Common myeloid progenitor, CD34-positive (primary cell): ENCODE data around the gene PXMP4.

ENCODE experiments used
- CTCF ChIA-PET: fragments of 350-600 bp; sonication (Branson Sonifier 250); formaldehyde crosslinking; loops from one replicate; lab custom pipeline; 2021; ENCODE audit warnings: antibody characterized with exemption; lab: Charles Lee
- POLR2A ChIA-PET: fragments of 350-600 bp; sonication (Branson Sonifier 250); formaldehyde crosslinking; loops from one replicate; lab custom pipeline; 2021; ENCODE audit warnings: antibody characterized with exemption; lab: Charles Lee
- DNase-seq, 3 donors: peaks; one replicate each; pipeline versions ENCODE4 v3.0.0 to v3.0.0-alpha.2; 2013
- H3K27ac ChIP-seq, 2 experiments: 1 replicate in 1 of 2; 2 replicates in 1 of 2; pipeline ENCODE4 v1.7.0; 2013; ENCODE audit warnings: inconsistent platforms in 2 of 2, low read length in 2 of 2, mild to moderate bottlenecking in 2 of 2, low read depth in 1 of 2, moderate library complexity in 1 of 2; ENCODE audit not compliant: severe bottlenecking in 2 of 2, insufficient read depth in 1 of 2, poor library complexity in 1 of 2
- H3K27me3 ChIP-seq, 5 experiments: replicated peaks in 2 of 5; 1 replicate in 3 of 5; 2 replicates in 2 of 5; pipeline versions ENCODE4 v1.6.1 to v1.7.0; 2013; ENCODE audit warnings: low read length in 4 of 5, mild to moderate bottlenecking in 2 of 5, moderate library complexity in 2 of 5, inconsistent platforms in 1 of 5; ENCODE audit not compliant: insufficient read depth in 5 of 5, control insufficient read depth in 4 of 5
- H3K36me3 ChIP-seq, 4 experiments: 1 replicate in 2 of 4; 2 replicates in 2 of 4; pipeline versions ENCODE4 v1.6.1 to v1.7.0; 2013; ENCODE audit warnings: low read length in 3 of 4, control low read depth in 1 of 4, mild to moderate bottlenecking in 1 of 4; ENCODE audit not compliant: control insufficient read depth in 4 of 4, insufficient read depth in 4 of 4
- H3K4me1 ChIP-seq, 4 experiments: 1 replicate in 3 of 4; 2 replicates in 1 of 4; pipeline versions ENCODE4 v1.6.1 to v1.7.1; 2013; ENCODE audit warnings: low read length in 3 of 4, mild to moderate bottlenecking in 3 of 4, control low read depth in 1 of 4, inconsistent platforms in 1 of 4, moderate library complexity in 1 of 4; ENCODE audit not compliant: control insufficient read depth in 4 of 4, insufficient read depth in 4 of 4; ENCODE audit errors: control extremely low read depth in 1 of 4
- H3K4me3 ChIP-seq, 7 experiments: 1 replicate in 4 of 7; 2 replicates in 3 of 7; pipeline versions ENCODE4 v1.5.1 to v1.7.0; 2013; ENCODE audit warnings: mild to moderate bottlenecking in 7 of 7, low read length in 6 of 7, moderate library complexity in 6 of 7, inconsistent platforms in 2 of 7, low read depth in 2 of 7, control low read depth in 1 of 7; ENCODE audit not compliant: insufficient read depth in 4 of 7, control insufficient read depth in 1 of 7; ENCODE audit errors: extremely low read depth in 1 of 7
- H3K9me3 ChIP-seq, 5 experiments: 1 replicate in 4 of 5; 2 replicates in 1 of 5; pipeline versions ENCODE4 v1.6.1 to v1.7.1; 2013; ENCODE audit warnings: low read length in 4 of 5, mild to moderate bottlenecking in 2 of 5, inconsistent platforms in 1 of 5, low read depth in 1 of 5, moderate library complexity in 1 of 5; ENCODE audit not compliant: control insufficient read depth in 4 of 5, insufficient read depth in 2 of 5; ENCODE audit errors: control extremely low read depth in 1 of 5
- WGBS: methylation state at CpG from one replicate; pipeline ENCODE4 v1.1.5; 2013; ENCODE audit not compliant: insufficient coverage; 5-methylcytosine and 5-hydroxymethylcytosine counted together

PXMP4 gene

DNA sequence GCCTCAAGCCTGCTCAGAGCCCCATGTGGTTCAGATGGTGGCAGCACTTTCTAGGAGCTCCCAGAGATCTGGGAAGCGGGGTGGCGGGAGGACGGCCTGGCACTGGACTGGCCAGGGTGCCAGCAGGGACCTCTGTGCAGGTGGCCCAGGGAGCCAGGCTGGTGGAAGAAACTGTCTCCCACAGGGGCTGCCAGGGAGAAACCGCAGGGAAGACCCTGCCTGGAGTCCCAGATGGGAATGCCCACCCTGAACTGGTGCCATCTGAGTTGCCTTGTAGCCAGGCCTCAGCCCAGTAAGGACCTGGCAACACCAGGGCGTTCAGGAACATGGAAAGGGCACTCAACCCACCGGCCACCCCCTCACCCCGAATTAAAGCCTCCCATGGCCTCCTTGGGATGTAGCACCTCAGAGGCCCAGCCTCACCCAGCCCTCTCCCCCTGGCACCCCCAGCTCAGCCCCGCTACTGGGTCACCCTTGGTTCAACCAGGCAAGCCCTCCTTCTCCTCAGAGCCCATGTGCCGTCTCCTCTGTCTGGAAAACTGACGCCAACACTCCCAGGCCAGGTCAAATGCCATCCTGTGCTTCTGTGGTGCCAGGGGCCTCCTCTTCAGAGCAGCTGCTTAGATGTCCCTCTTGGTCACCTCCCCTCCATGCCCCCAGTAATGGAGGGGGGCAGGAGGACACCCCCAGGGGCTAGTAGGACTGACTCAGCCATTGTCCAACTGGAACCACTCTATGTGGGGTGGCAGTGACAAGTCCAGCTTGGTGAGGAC, 63.9 kb downstream of the PXMP4 start:
- Histone ChIP-seq H3K27me3 (no peaks in the 10 kb centered on the region), H3K4me3 (no peak overlapping the region), H3K4me1 (peaks cover 0 to 2% (median 0%) of the 10 kb centered on the region in 4 experiments), H3K27ac (no peak overlapping the region), H3K9me3 (no peaks in the 10 kb centered on the region), H3K36me3 (peaks cover 0 to 7% (median 0%) of the 10 kb centered on the region in 4 experiments)
- ChIA-PET POLR2A (no interaction called here), CTCF (interaction anchor here (1.4 to 8.2 kb wide), 2 partner anchors 10 to 19 kb away, joined by 3 to 86 read pairs; partner anchors contain the start of genes ACTL10 and C20orf144)
- no peak for DNase-seq
- 98% methylated on average over 9 of the region's 10 CpGs for WGBS

DNA sequence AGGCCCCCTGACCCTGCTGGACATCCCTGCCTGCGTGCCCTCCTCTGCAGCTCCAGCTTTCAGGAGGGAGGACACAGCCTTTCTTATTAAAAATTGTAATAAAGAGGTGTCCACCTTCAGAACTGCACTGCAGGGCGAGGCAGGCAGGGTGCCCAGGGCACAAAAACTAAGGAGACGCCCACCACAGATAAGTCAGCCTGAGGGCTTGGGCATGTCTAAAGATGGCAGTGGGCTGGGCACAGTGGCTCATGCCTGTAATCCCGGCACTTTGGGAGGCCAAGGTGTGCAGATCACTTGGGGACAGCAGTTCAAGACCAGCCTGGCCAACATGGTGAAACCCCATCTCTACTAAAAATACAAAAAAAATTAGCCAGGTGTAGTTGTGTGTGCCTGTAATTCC, 64.9 kb downstream of the PXMP4 start:
- POLR2A ChIA-PET: no interaction called here
- Histone ChIP-seq H3K36me3 (peaks cover 0 to 7% (median 0%) of the 10 kb centered on the region in 4 experiments), H3K27me3 (no peaks in the 10 kb centered on the region), H3K27ac (no peak overlapping the region), H3K9me3 (no peaks in the 10 kb centered on the region), H3K4me3 (no peak overlapping the region), H3K4me1 (peaks cover 0 to 2% (median 0%) of the 10 kb centered on the region in 4 experiments)
- WGBS: 93% methylated on average over 2 of the region's 4 CpGs
- CTCF ChIA-PET: interaction anchor here (1.4 to 8.2 kb wide), 3 partner anchors 11 to 198 kb away, joined by 3 to 86 read pairs (median 11); partner anchors contain the start of genes ACTL10 and C20orf144
- DNase-seq: no peak

DNA sequence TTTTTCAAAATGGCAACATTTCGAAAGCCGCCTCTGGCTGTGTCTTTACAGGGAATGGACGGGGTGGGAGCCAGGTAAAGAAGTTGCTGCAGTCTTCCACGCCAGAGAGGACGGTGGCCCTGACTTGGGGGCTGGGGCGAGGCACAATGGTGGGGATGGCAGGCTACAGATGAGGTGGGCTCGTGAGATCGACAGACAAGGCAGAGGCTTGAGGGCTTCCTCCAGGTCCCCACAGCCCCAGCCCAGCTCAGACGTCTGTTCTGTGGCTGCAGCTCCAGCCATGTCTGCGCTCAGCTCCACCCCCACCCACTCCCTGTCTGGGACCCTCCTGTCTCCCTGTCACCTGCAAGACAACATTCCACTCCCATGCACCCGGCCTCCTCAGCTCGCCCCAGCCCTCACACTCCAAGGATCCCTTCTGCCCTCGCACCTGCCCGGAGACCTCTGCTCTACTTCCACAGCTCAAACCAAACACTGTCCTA, 65.4 kb downstream of the PXMP4 start:
- H3K9me3 ChIP-seq: no peaks in the 10 kb centered on the region
- ChIA-PET CTCF (interaction anchor here (1.4 to 8.2 kb wide), 5 partner anchors 11 to 200 kb away, joined by 3 to 86 read pairs (median 3); partner anchors contain the start of genes ACTL10 and C20orf144), POLR2A (no interaction called here)
- H3K27ac ChIP-seq: no peak overlapping the region
- no peaks in the 10 kb centered on the region for H3K27me3 ChIP-seq
- 81% methylated on average over 11 of the region's 14 CpGs for WGBS
- H3K36me3 ChIP-seq: peaks cover 0 to 5% (median 0%) of the 10 kb centered on the region in 4 experiments
- DNase-seq: no peak
- no peak overlapping the region for H3K4me3 ChIP-seq
- peaks cover 0 to 2% (median 0%) of the 10 kb centered on the region in 4 experiments for H3K4me1 ChIP-seq

DNA sequence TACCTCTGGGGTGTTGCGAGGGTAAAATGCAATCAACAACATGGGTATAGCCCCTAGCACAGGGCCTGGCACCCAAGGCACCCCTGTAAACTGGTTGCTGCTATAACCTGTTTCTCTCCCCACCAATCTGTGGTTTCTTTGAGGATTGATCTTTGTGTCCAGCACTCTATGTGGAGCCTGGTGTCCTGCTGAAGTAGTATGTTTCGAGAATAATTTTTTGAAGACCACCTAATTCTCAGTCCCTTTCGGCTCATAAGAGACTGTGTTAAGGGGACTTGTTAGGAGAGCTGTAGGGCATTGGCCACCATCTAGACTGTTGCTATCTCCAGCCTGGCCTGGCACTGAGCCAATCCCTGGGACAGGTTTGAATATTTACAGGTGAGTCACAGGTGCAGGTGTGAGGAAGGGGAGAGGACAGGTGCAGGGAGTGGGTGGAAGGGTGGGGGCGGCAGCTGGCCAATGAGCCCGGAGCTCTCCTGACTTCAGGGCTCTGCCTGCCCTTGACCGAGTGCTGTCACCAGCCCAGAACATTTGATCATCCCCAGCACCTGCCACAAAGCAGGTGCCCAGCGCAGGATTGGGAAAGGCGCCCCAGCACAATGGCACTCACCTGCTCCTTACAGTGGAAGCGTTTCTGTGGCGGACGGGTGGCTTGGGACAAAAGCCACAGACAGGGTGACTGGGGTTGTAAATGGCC, 66.1 kb downstream of the PXMP4 start:
- no peak overlapping the region for H3K4me3 ChIP-seq
- H3K36me3 ChIP-seq: no peaks in the 10 kb centered on the region
- CTCF ChIA-PET: interaction anchor here (0.7 to 8.2 kb wide), 10 partner anchors 12 to 254 kb away, joined by 3 to 86 read pairs (median 3); partner anchors contain the start of genes ACTL10, C20orf144 and CDK5RAP1
- POLR2A ChIA-PET: interaction anchor here (1.2 kb wide), 1 partner anchor 13 kb away, joined by 6 read pairs; the partner anchor contains the start of gene ACTL10
- no peak for DNase-seq
- peaks cover 0 to 2% (median 0%) of the 10 kb centered on the region in 4 experiments for H3K4me1 ChIP-seq
- no peaks in the 10 kb centered on the region for H3K9me3 ChIP-seq
- no peak overlapping the region for H3K27ac ChIP-seq
- 91% methylated on average over 11 of the region's 11 CpGs for WGBS
- H3K27me3 ChIP-seq: no peaks in the 10 kb centered on the region

DNA sequence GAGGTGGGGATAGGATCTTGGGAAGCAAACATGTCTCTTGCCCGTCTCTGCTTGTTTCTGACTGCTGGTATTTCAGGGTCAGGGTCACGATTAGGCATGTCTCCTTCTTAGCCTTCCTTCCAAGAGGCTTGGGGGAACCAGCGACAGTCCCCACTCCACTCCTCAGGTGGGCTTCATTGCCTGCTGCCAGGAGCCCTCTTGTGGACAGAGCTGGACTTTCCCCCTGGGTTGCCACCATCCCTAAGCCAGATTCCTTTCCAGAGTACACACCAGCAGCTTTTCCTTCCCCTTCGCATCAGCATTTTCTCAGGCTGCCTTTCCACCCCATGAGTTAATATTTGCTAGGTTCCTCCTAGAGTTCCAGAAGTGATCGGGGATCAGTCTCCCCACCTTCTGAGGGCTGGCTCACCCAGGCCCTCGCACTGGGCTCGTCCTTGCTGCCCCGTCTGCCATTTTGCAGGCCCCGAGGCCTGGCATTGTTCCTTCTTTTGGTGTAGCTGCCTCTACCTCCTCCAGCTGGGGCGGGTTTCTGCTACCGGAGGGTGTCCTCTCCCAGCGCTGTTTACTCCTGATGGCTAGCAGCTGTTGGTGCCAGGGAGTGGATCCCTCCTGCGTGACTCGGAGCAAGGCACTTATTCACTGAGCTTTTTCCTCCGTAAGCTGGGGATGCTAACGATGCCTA, 66.8 kb downstream of the PXMP4 start:
- DNase-seq: peak; percentile 55 to 77 (median 70)
- 64% methylated on average over 15 of the region's 16 CpGs for WGBS
- H3K4me1 ChIP-seq: peaks cover 0 to 2% (median 0%) of the 10 kb centered on the region in 4 experiments
- H3K27ac ChIP-seq: no peak overlapping the region
- H3K9me3 ChIP-seq: no peaks in the 10 kb centered on the region
- H3K27me3 ChIP-seq: no peaks in the 10 kb centered on the region
- POLR2A ChIA-PET: interaction anchor here (1.2 kb wide), 1 partner anchor 14 kb away, joined by 6 read pairs; the partner anchor contains the start of gene ACTL10
- no peak overlapping the region for H3K4me3 ChIP-seq
- peaks cover 0 to 2% (median 0%) of the 10 kb centered on the region in 4 experiments for H3K36me3 ChIP-seq
- CTCF ChIA-PET: interaction anchor here (0.7 to 8.2 kb wide), 10 partner anchors 13 to 253 kb away, joined by 3 to 86 read pairs (median 3); partner anchors contain the start of genes ACTL10, C20orf144 and CDK5RAP1
